B cell (primary cell): ENCODE results near the gene FARP1. TPM values are rescaled to one million over a fixed set of nuclear protein-coding genes. Genes with fewer than 3 reads are reported as not detected.

ENCODE experiments used
- ATAC-seq: fragments of 200-7000 bp; cut with Tn5 transposase; one replicate; pipeline ENCODE4 v1.10.0; 2021; ENCODE audit warnings: low read depth, mild to moderate bottlenecking, moderate number of reproducible peaks, moderate library complexity
- CTCF ChIA-PET: fragments of 350-600 bp; sonication (Branson Sonifier 250); formaldehyde crosslinking; loops from one replicate; lab custom pipeline; 2021; ENCODE audit warnings: antibody characterized with exemption, inconsistent platforms; lab: Charles Lee
- POLR2A ChIA-PET: fragments of 350-600 bp; sonication (Branson Sonifier 250); formaldehyde crosslinking; loops from one replicate; lab custom pipeline; 2021; ENCODE audit warnings: antibody characterized with exemption; lab: Charles Lee
- DNase-seq: peaks from one replicate; pipeline ENCODE4 v3.0.0; 2013
- H2AFZ ChIP-seq: 2 replicates; pipeline ENCODE4 v1.6.1; 2012; ENCODE audit warnings: mild to moderate bottlenecking, low read depth, low read length; ENCODE audit not compliant: insufficient read depth, poor library complexity, severe bottlenecking
- H3K27ac ChIP-seq, 2 donors: 1 replicate in 1 of 2; 2 replicates in 1 of 2; pipeline ENCODE4 v1.5.1; 2012 to 2013; ENCODE audit warnings: low read length in 2 of 2, mild to moderate bottlenecking in 2 of 2, moderate library complexity in 1 of 2
- H3K27me3 ChIP-seq, 4 experiments: fragments of 200-600 bp in 1 of 4; sonication (generic) in 1 of 4; replicated peaks in 1 of 4; 1 replicate in 2 of 4; 2 replicates in 2 of 4; pipeline versions ENCODE4 v1.6.1 to v1.7.0; 2013 to 2016; ENCODE audit warnings: low read length in 3 of 4, mild to moderate bottlenecking in 2 of 4, mixed read lengths in 1 of 4, moderate library complexity in 1 of 4; ENCODE audit not compliant: insufficient read depth in 4 of 4, control insufficient read depth in 3 of 4; ENCODE audit errors: control extremely low read depth in 1 of 4
- H3K36me3 ChIP-seq, 2 experiments: replicated peaks in 1 of 2; 1 replicate in 1 of 2; 2 replicates in 1 of 2; pipeline versions ENCODE4 v1.6.1 to v1.7.1; 2013; ENCODE audit warnings: low read length in 1 of 2; ENCODE audit not compliant: insufficient read depth in 2 of 2, control insufficient read depth in 1 of 2; ENCODE audit errors: control extremely low read depth in 1 of 2, extremely low read depth in 1 of 2
- H3K4me1 ChIP-seq, 2 donors: fragments of 200-600 bp in 1 of 2; sonication (generic) in 1 of 2; 1 replicate in 1 of 2; 2 replicates in 1 of 2; pipeline versions ENCODE4 v1.5.1 to v1.6.1; 2013 to 2017; ENCODE audit warnings: low read length in 2 of 2; ENCODE audit not compliant: control insufficient read depth in 2 of 2, insufficient read depth in 2 of 2
- H3K4me2 ChIP-seq: replicated peaks from 2 replicates; pipeline ENCODE3; 2012; ENCODE audit warnings: mild to moderate bottlenecking, low read depth, low read length; ENCODE audit not compliant: poor library complexity, severe bottlenecking
- H3K4me3 ChIP-seq, 5 experiments: fragments of 200-600 bp in 1 of 5; sonication (generic) in 1 of 5; 1 replicate in 3 of 5; 2 replicates in 2 of 5; pipeline versions ENCODE4 v1.5.1 to v1.7.0; 2011 to 2016; ENCODE audit warnings: low read length in 4 of 5, mild to moderate bottlenecking in 4 of 5, low read depth in 2 of 5, control low read depth in 1 of 5, moderate library complexity in 1 of 5; ENCODE audit not compliant: insufficient read depth in 1 of 5; ENCODE audit errors: control extremely low read depth in 1 of 5, extremely low read depth in 1 of 5
- H3K79me2 ChIP-seq: fragments of 200-600 bp; sonication (generic); one replicate; pipeline ENCODE4 v1.6.0; 2016; ENCODE audit warnings: low read length; ENCODE audit not compliant: control insufficient read depth, insufficient read depth
- H3K9ac ChIP-seq: fragments of 200-600 bp; sonication (generic); 2 replicates; pipeline ENCODE4 v1.6.1; 2017; ENCODE audit warnings: mild to moderate bottlenecking, low read length, moderate library complexity
- H3K9me3 ChIP-seq, 3 donors: one replicate each; pipeline versions ENCODE4 v1.6.1 to v1.7.1; 2013; ENCODE audit warnings: low read length in 2 of 3; ENCODE audit not compliant: control insufficient read depth in 2 of 3, insufficient read depth in 1 of 3; ENCODE audit errors: control extremely low read depth in 1 of 3
- H4K20me1 ChIP-seq: 2 replicates; pipeline ENCODE4 v1.6.0; 2012; ENCODE audit warnings: mild to moderate bottlenecking, low read length; ENCODE audit not compliant: insufficient read depth, control insufficient read depth, poor library complexity, severe bottlenecking
- H3K27ac Mint-ChIP-seq: one replicate; pipeline ENCODE4 v1.8.0; 2021; ENCODE audit warnings: mixed read lengths
- H3K27me3 Mint-ChIP-seq: one replicate; pipeline ENCODE4 v1.8.0; 2021; ENCODE audit warnings: mixed read lengths
- H3K4me1 Mint-ChIP-seq: one replicate; pipeline ENCODE4 v1.8.0; 2021; ENCODE audit warnings: mixed read lengths
- H3K4me3 Mint-ChIP-seq: one replicate; pipeline ENCODE4 v1.8.0; 2021; ENCODE audit warnings: mixed read lengths
- H3K9me3 Mint-ChIP-seq: one replicate; pipeline ENCODE4 v1.8.0; 2022; ENCODE audit warnings: mixed read lengths; ENCODE audit not compliant: insufficient read depth
- CTCF ChIP-seq: fragments of 200-600 bp; IDR thresholded peaks from one replicate; pipeline ENCODE4 v1.8.0; 2022; ENCODE audit warnings: antibody characterized with exemption, mild to moderate bottlenecking
- EZH2 ChIP-seq: IDR thresholded peaks from 2 replicates; pipeline ENCODE4 v1.6.1; 2012; ENCODE audit warnings: borderline replicate concordance, low read depth, mild to moderate bottlenecking, moderate library complexity, low read length; ENCODE audit not compliant: insufficient read depth, poor library complexity, severe bottlenecking
- WGBS: methylation state at CpG from one replicate; pipeline ENCODE4 v1.1.5; 2013; ENCODE audit warnings: missing lambda C conversion rate; ENCODE audit not compliant: insufficient coverage; 5-methylcytosine and 5-hydroxymethylcytosine counted together
- intact Hi-C: fragments of 100-400 bp; cut with micrococcal nuclease; formaldehyde crosslinking; loops from one replicate; pipeline ENCODE4 v1.10.0; 2022
- polyA plus RNA-seq: library from polyadenylated mRNA; depleted of rRNA; stranded (reverse); fragments of >200 nt; gene quantifications from 2 replicates; pipeline ENCODE4 v1.2.3, GENCODE V29; 2012
- total RNA-seq, 2 donors: library from RNA; stranded (reverse); fragments of 120-200 nt in 1 of 2; gene quantifications; 1 replicate in 1 of 2; 2 replicates in 1 of 2; pipeline versions ENCODE4 v1.2.3 to v1.2.4, GENCODE V29; 2013 to 2022

The FARP1 gene
- total and polyA plus RNA-seq, 2 donors (not counting 1 experiment from before 2014, with no cell fraction given): 0.15 to 1.5 TPM

GRCh38 chr13:98394820-98395510 is 252.1 kb downstream of the FARP1 start:
- H3K9me3 ChIP-seq: no peaks in the 10 kb centered on the region
- no peaks in the 10 kb centered on the region for H3K36me3 ChIP-seq
- ChIA-PET CTCF (no interaction called here), POLR2A (no interaction called here)
- H3K79me2 ChIP-seq: no peaks in the 10 kb centered on the region
- no peak overlapping the region for H3K4me3 ChIP-seq
- no peak overlapping the region for H2AFZ ChIP-seq
- H3K9ac ChIP-seq: no peak overlapping the region
- H3K27ac Mint-ChIP-seq: no peak overlapping the region
- H4K20me1 ChIP-seq: no peaks in the 10 kb centered on the region
- H3K4me1 ChIP-seq: no peaks in the 10 kb centered on the region
- H3K27ac ChIP-seq: no peak overlapping the region
- ATAC-seq: no peak
- no peaks in the 10 kb centered on the region for H3K9me3 Mint-ChIP-seq
- H3K27me3 ChIP-seq: no peaks in the 10 kb centered on the region
- TF ChIP-seq CTCF (no peak), EZH2 (no peak)
- no peaks in the 10 kb centered on the region for H3K4me1 Mint-ChIP-seq
- no peak for DNase-seq
- H3K27me3 Mint-ChIP-seq: peaks cover 20% of the 10 kb centered on the region
- no peak overlapping the region for H3K4me2 ChIP-seq
- H3K4me3 Mint-ChIP-seq: no peak overlapping the region
- intact Hi-C loops: no loop called here
- 95% methylated on average over 37 of the region's 37 CpGs for WGBS

DNA sequence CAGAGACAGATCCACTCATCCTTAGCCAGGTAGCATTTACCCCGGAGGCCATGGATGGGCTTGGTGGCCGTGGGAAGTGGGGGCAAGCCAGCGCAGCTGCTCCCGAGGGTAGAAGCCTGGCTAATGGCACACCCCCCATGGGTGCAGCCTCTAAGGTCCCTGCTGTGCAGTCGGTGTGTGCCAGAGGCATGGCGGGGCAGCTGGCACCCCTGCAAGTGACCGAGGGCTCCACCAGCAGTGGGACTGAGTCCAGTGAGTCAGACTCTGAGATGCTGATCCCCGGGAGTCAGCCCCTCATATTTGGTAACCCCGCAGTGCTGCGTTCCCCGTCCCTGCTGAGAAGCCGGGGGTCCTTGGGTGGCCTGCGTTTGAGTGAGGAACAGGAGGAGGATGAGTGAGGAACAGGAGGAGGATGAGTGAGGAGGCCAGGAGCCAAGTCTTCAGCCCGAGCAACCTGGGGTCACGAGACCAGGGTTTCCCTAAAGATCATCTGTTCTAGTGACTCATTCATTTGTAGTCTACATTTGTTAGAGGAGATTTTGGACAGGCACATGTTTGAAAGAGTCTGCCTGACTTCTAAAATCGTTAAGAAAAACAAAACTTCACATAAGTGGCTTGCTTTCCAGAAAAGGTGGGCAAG is 253.3 kb downstream of the FARP1 start:
- H3K4me1 ChIP-seq: no peaks in the 10 kb centered on the region
- no peaks in the 10 kb centered on the region for H3K36me3 ChIP-seq
- H3K4me3 Mint-ChIP-seq: no peak overlapping the region
- H3K4me3 ChIP-seq: no peak overlapping the region
- DNase-seq (no peak), ATAC-seq (no peak)
- no peaks in the 10 kb centered on the region for H3K9me3 ChIP-seq
- H4K20me1 ChIP-seq: no peaks in the 10 kb centered on the region
- H3K4me1 Mint-ChIP-seq: no peaks in the 10 kb centered on the region
- no peak overlapping the region for H3K27ac ChIP-seq
- ChIA-PET CTCF (no interaction called here), POLR2A (no interaction called here)
- no peak overlapping the region for H2AFZ ChIP-seq
- TF ChIP-seq CTCF: no peak
- no peak for TF ChIP-seq EZH2
- H3K27ac Mint-ChIP-seq: no peak overlapping the region
- WGBS: 93% methylated on average over 10 of the region's 16 CpGs
- H3K4me2 ChIP-seq: no peak overlapping the region
- no peaks in the 10 kb centered on the region for H3K9me3 Mint-ChIP-seq
- H3K27me3 ChIP-seq: no peaks in the 10 kb centered on the region
- H3K27me3 Mint-ChIP-seq: peaks cover 20% of the 10 kb centered on the region
- H3K79me2 ChIP-seq: no peaks in the 10 kb centered on the region
- intact Hi-C loops: no loop called here
- no peak overlapping the region for H3K9ac ChIP-seq
